GM18508 (cell line): ENCODE measurements around the gene CD55.

Experiments
- ATAC-seq: cut with Tn5 transposase; IDR thresholded peaks from one replicate; pipeline ENCODE4 v1.9.1; 2021; ENCODE audit warnings: moderate number of reproducible peaks; ENCODE audit not compliant: insufficient read depth, unreplicated experiment

CD55 gene

GRCh38 chr1:207352554-207352953 lies 31.1 kb downstream of the CD55 start:
- no peak for ATAC-seq

- ATAC-seq: no peak
Observed at GRCh38 chr1:207355060-207355459, 33.6 kb downstream of the CD55 start.

- ATAC-seq: no peak
Observed at GRCh38 chr1:207355513-207356295, 34.2 kb downstream of the CD55 start.

- ATAC-seq: no peak
Observed at GRCh38 chr1:207361029-207361428, 39.6 kb downstream of the CD55 start.

GRCh38 chr1:207361889-207362288 lies 40.4 kb downstream of the CD55 start:
- no peak for ATAC-seq

- no peak for ATAC-seq
Observed at GRCh38 chr1:207362962-207363860, 41.7 kb downstream of the CD55 start.

GRCh38 chr1:207363871-207364270 lies 42.4 kb downstream of the CD55 start:
- ATAC-seq: no peak

GRCh38 chr1:207364614-207365013 lies 43.1 kb downstream of the CD55 start:
- no peak for ATAC-seq

GRCh38 chr1:207365063-207365462 lies 43.6 kb downstream of the CD55 start:
- ATAC-seq: no peak

- no peak for ATAC-seq
Observed at GRCh38 chr1:207366022-207366421, 44.5 kb downstream of the CD55 start.

- ATAC-seq: no peak
Observed at GRCh38 chr1:207388721-207389120, 67.2 kb downstream of the CD55 start.

- ATAC-seq: no peak
Observed at GRCh38 chr1:207389728-207390464, 68.4 kb downstream of the CD55 start.

- no peak for ATAC-seq
Observed at GRCh38 chr1:207393610-207394009, 72.1 kb downstream of the CD55 start.

- ATAC-seq: no peak
Observed at GRCh38 chr1:207396168-207396746, 74.8 kb downstream of the CD55 start.

GRCh38 chr1:207397525-207397926 lies 76.0 kb downstream of the CD55 start:
- ATAC-seq: no peak

GRCh38 chr1:207398986-207399385 lies 77.5 kb downstream of the CD55 start:
- ATAC-seq: no peak

GRCh38 chr1:207401578-207401977 lies 80.1 kb downstream of the CD55 start:
- no peak for ATAC-seq

- no peak for ATAC-seq
Observed at GRCh38 chr1:207402744-207403143, 81.3 kb downstream of the CD55 start.

GRCh38 chr1:207404849-207405525 lies 83.5 kb downstream of the CD55 start:
- no peak for ATAC-seq

- ATAC-seq: no peak
Observed at GRCh38 chr1:207405814-207406213, 84.3 kb downstream of the CD55 start.
